K562 (cell line): ENCODE measurements around the gene TRPM2. TPM values are rescaled to one million over a fixed set of nuclear protein-coding genes. Genes with fewer than 3 reads are reported as not detected.

Experiments
- ARNT ChIP-seq, 2 experiments: fragments of 450-650 bp; IDR thresholded peaks; 2 replicates each; pipeline ENCODE4 v1.6.1; 2016; ENCODE audit warnings: mild to moderate bottlenecking in 1 of 2
- ASH1L ChIP-seq: fragments of 450-650 bp; IDR thresholded peaks from 2 replicates; pipeline ENCODE4 v1.6.1; 2018; ENCODE audit warnings: borderline replicate concordance, mild to moderate bottlenecking, low read depth; ENCODE audit not compliant: partially characterized antibody
- BCOR ChIP-seq: fragments of 450-650 bp; IDR thresholded peaks from 2 replicates; pipeline ENCODE4 v1.6.1; 2016
- CBFA2T3 ChIP-seq: fragments of 450-650 bp; IDR thresholded peaks from 2 replicates; pipeline ENCODE4 v1.6.1; 2017
- CHD4 ChIP-seq: fragments of 200-600 bp; sonication (generic); IDR thresholded peaks from 3 replicates; pipeline ENCODE4 v1.6.1; 2012; ENCODE audit warnings: low read depth, mild to moderate bottlenecking, mixed read lengths, low read length, inconsistent platforms; ENCODE audit not compliant: insufficient read depth, insufficient replicate concordance, poor library complexity, severe bottlenecking
- CTCF ChIP-seq, 3 experiments: IDR thresholded peaks in 2 of 3; conservative IDR thresholded peaks in 1 of 3; 2 replicates each; pipeline ENCODE4 v1.5.1; 2011 to 2012; ENCODE audit warnings: low read length in 3 of 3, mild to moderate bottlenecking in 3 of 3, control low read depth in 2 of 3, improper control_type of control experiment in 1 of 3, inconsistent platforms in 1 of 3, low read depth in 1 of 3, mixed read lengths in 1 of 3, moderate library complexity in 1 of 3; ENCODE audit not compliant: insufficient read depth in 2 of 3
- EHMT2 ChIP-seq: fragments of 450-650 bp; IDR thresholded peaks from 2 replicates; pipeline ENCODE4 v1.6.1; 2018; ENCODE audit warnings: antibody characterized with exemption
- ETV6 ChIP-seq, 3 experiments: fragments of 150-350 bp in 1 of 3; sonication (generic) in 1 of 3; formaldehyde crosslinking in 1 of 3; IDR thresholded peaks; 2 replicates each; pipeline versions ENCODE4 v1.6.1 to v1.8.0; 2014 to 2022; ENCODE audit warnings: borderline replicate concordance in 2 of 3, low read depth in 2 of 3, antibody characterized with exemption in 1 of 3, low read length in 1 of 3, mild to moderate bottlenecking in 1 of 3, missing genetic modification reagents in 1 of 3
- KDM4B ChIP-seq, 2 experiments: fragments of 450-650 bp in 1 of 2; sonication (generic) in 1 of 2; IDR thresholded peaks; 2 replicates each; pipeline ENCODE4 v1.6.1; 2016 to 2017; ENCODE audit warnings: borderline replicate concordance in 2 of 2, antibody characterized with exemption in 1 of 2, low read depth in 1 of 2, mild to moderate bottlenecking in 1 of 2
- KHSRP ChIP-seq: fragments of 450-650 bp; IDR thresholded peaks from 2 replicates; pipeline ENCODE4 v1.6.1; 2017
- MAFG ChIP-seq: fragments of 450-650 bp; conservative IDR thresholded peaks from 2 replicates; pipeline ENCODE4 v1.6.1; 2016; ENCODE audit warnings: missing genetic modification characterization, missing compliant biosample characterization
- MEIS2 ChIP-seq: fragments of 450-650 bp; IDR thresholded peaks from 2 replicates; pipeline ENCODE4 v1.6.1; 2014; ENCODE audit warnings: mild to moderate bottlenecking; ENCODE audit not compliant: partially characterized antibody
- MXD1 ChIP-seq: fragments of 250-450 bp; sonication (Bioruptor Pico); IDR thresholded peaks from 2 replicates; pipeline ENCODE4 v1.8.0; 2021; ENCODE audit warnings: borderline replicate concordance, mild to moderate bottlenecking, moderate library complexity; ENCODE audit not compliant: poor library complexity, severe bottlenecking
- NCOA6 ChIP-seq: fragments of 450-650 bp; IDR thresholded peaks from 2 replicates; pipeline ENCODE4 v1.6.1; 2017; ENCODE audit warnings: mild to moderate bottlenecking
- NFIC ChIP-seq: fragments of 450-650 bp; IDR thresholded peaks from 2 replicates; pipeline ENCODE4 v1.6.1; 2017; ENCODE audit warnings: mild to moderate bottlenecking, inconsistent platforms
- PTRF ChIP-seq: fragments of 450-650 bp; IDR thresholded peaks from 2 replicates; pipeline ENCODE4 v1.6.1; 2016; ENCODE audit warnings: mild to moderate bottlenecking, missing genetic modification characterization, missing compliant biosample characterization
- RAD51 ChIP-seq: fragments of 450-650 bp; IDR thresholded peaks from 2 replicates; pipeline ENCODE4 v1.7.1; 2016; ENCODE audit warnings: low read depth, mild to moderate bottlenecking, borderline replicate concordance
- RB1 ChIP-seq: fragments of 450-650 bp; IDR thresholded peaks from 2 replicates; pipeline ENCODE4 v1.6.1; 2017; ENCODE audit warnings: low read depth, mild to moderate bottlenecking
- RBFOX2 ChIP-seq: fragments of 200-400 bp; formaldehyde crosslinking; IDR thresholded peaks from 2 replicates; pipeline ENCODE4 v1.6.1; 2017; ENCODE audit warnings: low read depth, mild to moderate bottlenecking, low read length, moderate library complexity
- SRSF1 ChIP-seq: fragments of 200-400 bp; formaldehyde crosslinking; IDR thresholded peaks from 2 replicates; pipeline ENCODE4 v1.6.1; 2017; ENCODE audit warnings: mild to moderate bottlenecking, low read depth, low read length, moderate library complexity
- USF2 ChIP-seq: sonication (generic); formaldehyde crosslinking; IDR thresholded peaks from 2 replicates; pipeline ENCODE4 v1.5.0; 2020; ENCODE audit warnings: missing genetic modification reagents
- ZHX1 ChIP-seq: fragments of 150-350 bp; conservative IDR thresholded peaks from 2 replicates; pipeline ENCODE4 v1.6.1; 2014; ENCODE audit warnings: low read length
- polyA plus RNA-seq, 8 experiments: library from polyadenylated mRNA; depleted of rRNA in 4 of 8; stranded (reverse) in 5 of 8; unstranded in 3 of 8; fragments of >200 nt; fragmentation: Nextera tagmentation in 2 of 8; fragmentation: Illumina TruSeq in 1 of 8; extraction: Ambion mirVana in 2 of 8; extraction: Trizol in 1 of 8; gene quantifications; 2 replicates each; pipeline versions ENCODE4 v1.2.1 to v1.2.3, GENCODE V29; 2011 to 2014; ENCODE audit warnings: inconsistent platforms in 1 of 8, missing spikeins in 1 of 8
- total RNA-seq, 7 experiments: library from RNA; depleted of rRNA in 6 of 7; stranded (reverse); fragments of >200 nt in 6 of 7; fragmentation: Illumina TruSeq in 2 of 7; extraction: Trizol in 2 of 7; gene quantifications; 2 replicates each; pipeline versions ENCODE4 v1.2.1 to v1.2.3, GENCODE V29; 2011 to 2021; ENCODE audit warnings: low replicate concordance in 1 of 7

TRPM2 gene
- total and polyA plus RNA-seq, 9 of the 15 experiments (the other 6 are each of a cell fraction or from before 2014, with no cell fraction given), result 0.33 to 2.1 (median 0.98) TPM; not detected in 2

GRCh38 chr21:44370027-44370735 lies 16.8 kb downstream of the TRPM2 start (continued):
- TF ChIP-seq CBFA2T3 (no peak), MXD1 (CRISPR knock-in tag) (no peak), KHSRP (no peak), EHMT2 (no peak), KDM4B (IDR thresholded peaks at IDR 0.05; ENCODE audit: borderline replicate concordance in 2 of 2, low read depth in 1 of 2) (no peak), RB1 (no peak), BCOR (no peak), RBFOX2 (no peak), NFIC (no peak), ASH1L (no peak), ZHX1 (no peak), NCOA6 (no peak), ARNT (IDR thresholded peaks at IDR 0.05) (no peak), ETV6 (IDR thresholded peaks at IDR 0.05; ENCODE audit: borderline replicate concordance in 1 of 2, low read depth in 2 of 2, low read length in 1 of 2) (no peak), ETV6 (CRISPR knock-in tag; IDR thresholded peaks at IDR 0.05; ENCODE audit: borderline replicate concordance) (no peak), MEIS2 (no peak), RAD51 (0 out of 2 replicates have a peak, but pooled peaks have one; percentile 35), MAFG (tag) (no peak), SRSF1 (no peak), PTRF (tag) (no peak), USF2 (CRISPR knock-in tag) (peak; percentile 65), CTCF (IDR thresholded peaks at IDR 0.05 in 2 of 3, conservative IDR thresholded peaks at IDR 0.05 in 1 of 3; ENCODE audit: insufficient read depth in 2 of 3, low read depth in 1 of 3, low read length in 3 of 3) (no peak), CHD4 (no peak)
